Ovary (tissue), 3 donors: Measurements from ENCODE around the gene AGPAT4.

Experiments used
- CTCF ChIP-seq, 3 donors: fragments of 450-650 bp in 2 of 3; fragments of 200-600 bp in 1 of 3; IDR thresholded peaks; one replicate each; pipeline versions ENCODE4 v1.5.1 to v1.8.0; 2016 to 2022; ENCODE audit warnings: antibody characterized with exemption in 3 of 3, mild to moderate bottlenecking in 1 of 3
- POLR2A ChIP-seq: fragments of 450-650 bp; IDR thresholded peaks from one replicate; pipeline ENCODE4 v1.6.1; 2017; ENCODE audit warnings: antibody characterized with exemption, mild to moderate bottlenecking, moderate library complexity
- donor health status: DM: no; HTN: no; CAD: no.

GRCh38 chr6:161127071-161127740 is 146.7 kb downstream of the AGPAT4 start:
- TF ChIP-seq CTCF (IDR thresholded peaks at IDR 0.05) (no peak), POLR2A (no peak)
